Thyroid gland (tissue), 4 donors: ENCODE results near the gene EZH1.

Experiments used
- CTCF ChIP-seq, 6 experiments: fragments of 200-600 bp in 3 of 6; fragments of 450-650 bp in 3 of 6; sonication (generic) in 3 of 6; IDR thresholded peaks; one replicate each; pipeline ENCODE4 v1.5.1; 2016 to 2019; ENCODE audit warnings: antibody characterized with exemption in 6 of 6, mild to moderate bottlenecking in 2 of 6, inconsistent platforms in 1 of 6, moderate library complexity in 1 of 6
- POLR2A ChIP-seq, 2 donors: fragments of 450-650 bp; IDR thresholded peaks; one replicate each; pipeline ENCODE4 v1.6.1; 2017; ENCODE audit warnings: antibody characterized with exemption in 2 of 2, mild to moderate bottlenecking in 2 of 2, moderate library complexity in 1 of 2

GRCh38 chr17:42748908-42749798 lies 4.3 kb upstream of the EZH1 start:
- TF ChIP-seq POLR2A (IDR thresholded peaks at IDR 0.05) (no peak), CTCF (IDR thresholded peaks at IDR 0.05) (no peak)
